ENCODE results near the gene IFFO2.
A peak's percentile ranks its signal among the peaks of the same experiment; 100 is the strongest.

The IFFO2 gene

DNA sequence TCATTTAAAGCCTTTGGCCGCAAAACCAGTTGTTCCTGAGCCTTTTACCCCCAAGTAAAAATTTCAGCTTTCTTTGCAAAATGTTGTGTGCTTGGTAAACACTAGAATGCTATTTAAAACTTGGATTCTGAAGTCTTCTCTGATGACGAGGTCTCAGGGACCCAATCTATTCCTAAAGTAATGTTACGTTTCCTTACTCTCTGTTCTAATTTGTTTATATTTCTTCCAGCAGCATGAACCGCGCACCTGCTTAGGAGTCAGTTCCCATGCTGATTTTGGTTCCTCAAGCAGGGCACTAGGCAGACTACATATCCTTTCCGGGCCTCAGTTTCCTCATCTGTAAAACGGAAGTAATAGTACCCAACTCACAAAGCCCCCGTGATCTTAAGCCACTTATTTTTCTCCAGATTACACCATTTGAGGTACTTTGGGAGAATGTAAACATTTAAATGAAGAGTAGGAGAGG is 53.2 kb downstream of the IFFO2 start:
- peak overlapping the region; percentile 87 for H3K4me3 ChIP-seq (ENCODE audit: low read length)
- DNase-seq (ENCODE audit: low read depth) = no peak
- TF ChIP-seq CTCF (conservative IDR thresholded peaks at IDR 0.05; ENCODE audit: low read depth, low read length) = no peak

GRCh38 chr1:18902523-18903290 is 53.8 kb downstream of the IFFO2 start, which contains the start of gene ALDH4A1:
TSS of gene ALDH4A1 (minus strand) at chr1:18902555. CDS start at chr1:18902523, 32 bp downstream.
- peak within 1 kb of the TSS; percentile 87 for H3K4me3 ChIP-seq (ENCODE audit: low read length)
- no peak for TF ChIP-seq CTCF (conservative IDR thresholded peaks at IDR 0.05; ENCODE audit: low read depth, low read length)
- DNase-seq (ENCODE audit: low read depth) = peak; percentile 94

DNA sequence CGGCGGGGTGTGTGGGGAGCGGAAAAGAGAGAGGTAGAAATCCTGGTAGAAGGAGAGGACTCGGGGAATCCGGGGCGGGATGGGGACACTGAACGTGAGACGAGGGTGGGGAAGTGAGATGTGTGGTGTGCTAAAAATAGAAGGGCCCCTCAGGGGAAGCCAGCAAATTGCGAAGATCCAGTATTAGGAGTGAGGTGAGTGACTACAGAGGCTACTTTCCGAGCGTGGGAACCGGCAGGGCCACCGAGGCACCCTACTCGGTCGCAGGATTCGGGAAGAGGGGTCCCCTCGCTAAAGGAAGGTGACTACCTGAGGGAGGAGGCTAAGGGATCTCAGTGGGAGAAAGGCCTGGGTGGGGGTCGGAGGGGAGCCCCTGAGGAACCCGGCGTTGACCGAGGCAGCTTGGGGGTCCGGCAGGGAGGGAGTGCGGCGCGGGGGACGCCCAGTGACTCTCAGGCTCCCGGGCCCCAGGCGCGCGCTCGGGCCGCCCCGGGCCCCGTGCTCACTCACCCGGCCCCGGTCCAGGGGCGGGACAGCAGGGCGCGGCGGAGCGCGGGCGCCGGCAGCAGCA is 54.4 kb downstream of the IFFO2 start:
- no peak for DNase-seq (ENCODE audit: low read depth)
- H3K4me3 ChIP-seq (ENCODE audit: low read length) = peak overlapping the region; percentile 87
- no peak for TF ChIP-seq CTCF (conservative IDR thresholded peaks at IDR 0.05; ENCODE audit: low read depth, low read length)

DNA sequence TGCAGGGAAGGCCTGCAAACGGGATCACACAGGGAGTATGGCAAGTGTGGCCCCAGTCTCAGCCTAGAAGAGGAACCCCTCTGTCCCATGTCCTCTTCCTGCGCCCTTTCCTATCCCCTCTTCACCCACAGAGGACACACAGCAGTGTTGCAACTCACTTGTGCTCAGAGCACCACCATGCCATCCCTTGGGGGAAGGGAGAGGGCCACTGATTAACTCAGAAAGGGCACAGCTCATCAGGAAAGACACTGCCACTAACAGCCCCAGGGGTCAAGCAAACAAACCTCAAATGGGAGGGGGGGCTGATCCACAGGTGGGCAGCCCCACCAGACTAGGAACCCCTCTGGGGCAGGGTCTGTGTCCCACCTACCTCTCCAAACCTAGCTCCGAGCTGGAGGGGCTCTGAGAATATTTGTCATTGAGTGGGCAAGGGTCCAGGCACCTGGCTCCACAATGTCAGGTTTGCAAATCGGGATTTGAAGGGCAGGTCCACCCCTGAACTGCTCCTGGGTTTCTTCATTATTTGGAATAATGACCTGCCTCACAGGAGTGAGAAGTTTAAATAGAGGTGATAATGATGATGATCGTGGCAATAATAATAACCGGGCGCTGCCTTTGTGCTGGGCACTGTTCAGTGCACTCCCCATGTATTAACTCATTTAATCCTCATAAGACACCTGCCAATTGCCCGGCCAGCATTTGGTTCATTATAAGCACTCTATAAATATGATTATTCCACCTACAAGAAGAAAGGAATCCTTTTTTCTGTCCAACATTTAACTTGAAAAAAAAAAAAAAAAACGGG is 55.1 kb downstream of the IFFO2 start:
- no peak for TF ChIP-seq CTCF (conservative IDR thresholded peaks at IDR 0.05; ENCODE audit: low read depth, low read length)
- no peak for DNase-seq (ENCODE audit: low read depth)
- peak overlapping the region; percentile 87 for H3K4me3 ChIP-seq (ENCODE audit: low read length)

DNA sequence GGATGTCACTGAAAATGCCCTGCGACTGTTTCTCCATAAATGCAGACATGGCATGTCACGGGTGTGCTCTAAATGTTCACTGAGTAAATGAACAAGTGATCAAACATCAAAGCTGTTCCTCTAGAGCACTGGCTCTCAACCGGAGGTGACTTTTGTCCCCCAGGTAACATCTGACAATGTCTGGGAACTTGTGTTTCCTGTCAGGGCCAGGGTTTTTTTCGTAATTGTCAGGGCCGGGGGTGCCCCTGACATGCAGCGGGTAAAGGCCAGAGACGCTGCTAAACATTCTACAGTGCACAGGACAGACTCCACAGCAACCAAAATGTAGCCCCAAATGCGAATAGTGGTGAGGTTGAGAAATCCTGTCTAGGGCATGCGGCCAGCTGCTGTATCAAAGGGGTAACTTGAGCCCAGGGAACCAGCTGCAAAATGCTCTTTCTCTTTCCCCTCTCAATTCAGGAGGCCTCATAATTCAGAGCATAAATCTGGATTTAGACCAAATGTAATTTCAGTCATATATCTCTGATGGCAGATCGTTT is 56.1 kb downstream of the IFFO2 start:
- H3K4me3 ChIP-seq (ENCODE audit: low read length) = no peak overlapping the region
- no peak for TF ChIP-seq CTCF (conservative IDR thresholded peaks at IDR 0.05; ENCODE audit: low read depth, low read length)
- DNase-seq (ENCODE audit: low read depth) = no peak

DNA sequence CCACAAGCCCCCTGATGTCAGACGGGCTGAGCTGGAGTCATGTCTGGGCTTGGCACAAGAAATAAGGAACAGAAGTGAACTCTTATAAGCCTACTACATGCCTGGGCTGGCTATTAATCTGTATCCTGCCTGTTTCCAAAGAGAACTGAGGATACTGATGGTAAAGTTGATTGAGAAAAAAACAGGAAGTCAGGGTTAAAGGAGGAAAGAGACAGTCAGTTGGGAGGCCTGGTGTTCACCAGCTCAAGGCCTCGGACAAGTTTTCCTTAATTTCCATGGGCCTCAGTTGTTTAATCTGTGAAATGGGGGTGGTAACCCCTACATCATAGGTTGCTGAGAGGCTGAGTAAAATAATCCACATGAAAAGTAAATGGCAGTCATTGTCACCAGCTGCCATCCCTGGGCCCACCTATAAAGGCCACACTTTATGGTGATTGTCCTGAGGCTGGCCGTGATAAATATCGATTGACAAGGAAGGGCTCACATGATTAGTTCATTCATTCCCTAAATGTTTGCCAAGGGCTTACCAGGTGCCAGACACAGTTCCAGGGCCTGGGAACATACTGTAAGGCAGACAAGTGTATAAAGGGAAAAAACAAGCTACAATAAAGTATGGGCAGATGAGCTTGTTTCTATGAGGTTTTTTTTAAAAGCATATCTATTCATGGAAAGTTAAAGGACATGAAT is 57.0 kb downstream of the IFFO2 start:
- no peak for DNase-seq (ENCODE audit: low read depth)
- no peak for TF ChIP-seq CTCF (conservative IDR thresholded peaks at IDR 0.05; ENCODE audit: low read depth, low read length)
- no peak overlapping the region for H3K4me3 ChIP-seq (ENCODE audit: low read length)
